ENCODE data around the gene TXK. TPM values are rescaled to one million over a fixed set of nuclear protein-coding genes. Genes with fewer than 3 reads are reported as not detected.

TXK gene
- total RNA-seq, 3 donors from 2014 or later: 1.8 to 3.1 (median 2.4) TPM

DNA sequence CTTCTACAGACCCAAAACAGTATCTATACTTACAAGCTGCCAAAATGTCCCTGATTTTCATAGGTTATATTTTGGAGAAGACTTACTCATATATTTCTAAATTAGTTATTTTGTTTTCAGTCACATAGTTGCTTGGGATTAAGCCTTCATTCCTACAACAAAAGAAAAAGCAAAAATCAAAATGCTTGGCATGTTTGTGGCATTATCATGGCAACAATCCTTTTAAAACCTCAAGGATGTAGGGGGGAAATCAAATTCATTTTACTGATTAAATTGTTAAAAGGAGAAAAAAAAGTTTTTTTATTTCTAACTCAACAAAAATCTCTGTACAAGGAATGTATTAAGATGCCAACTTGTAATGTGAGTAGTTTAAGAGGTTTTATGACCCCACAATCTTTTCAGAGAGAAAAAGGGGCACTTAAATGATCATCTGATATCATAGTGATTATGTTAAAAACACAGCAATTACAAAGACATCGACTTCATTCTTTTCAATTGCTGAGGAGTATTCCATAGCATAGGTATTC, 23.5 kb downstream of the TXK start:
- intact Hi-C loops (cut with DNase I, micrococcal nuclease): no loop called here
- Histone ChIP-seq H3K4me3 (no peak overlapping the region), H3K4me1 (ENCODE audit: low read depth) (no peaks in the 10 kb centered on the region), H3K36me3 (ENCODE audit: low read depth) (no peaks in the 10 kb centered on the region), H3K9me3 (no peaks in the 10 kb centered on the region)
- no peak for DNase-seq
- no peak for ATAC-seq
- TF ChIP-seq, protein P1, sequence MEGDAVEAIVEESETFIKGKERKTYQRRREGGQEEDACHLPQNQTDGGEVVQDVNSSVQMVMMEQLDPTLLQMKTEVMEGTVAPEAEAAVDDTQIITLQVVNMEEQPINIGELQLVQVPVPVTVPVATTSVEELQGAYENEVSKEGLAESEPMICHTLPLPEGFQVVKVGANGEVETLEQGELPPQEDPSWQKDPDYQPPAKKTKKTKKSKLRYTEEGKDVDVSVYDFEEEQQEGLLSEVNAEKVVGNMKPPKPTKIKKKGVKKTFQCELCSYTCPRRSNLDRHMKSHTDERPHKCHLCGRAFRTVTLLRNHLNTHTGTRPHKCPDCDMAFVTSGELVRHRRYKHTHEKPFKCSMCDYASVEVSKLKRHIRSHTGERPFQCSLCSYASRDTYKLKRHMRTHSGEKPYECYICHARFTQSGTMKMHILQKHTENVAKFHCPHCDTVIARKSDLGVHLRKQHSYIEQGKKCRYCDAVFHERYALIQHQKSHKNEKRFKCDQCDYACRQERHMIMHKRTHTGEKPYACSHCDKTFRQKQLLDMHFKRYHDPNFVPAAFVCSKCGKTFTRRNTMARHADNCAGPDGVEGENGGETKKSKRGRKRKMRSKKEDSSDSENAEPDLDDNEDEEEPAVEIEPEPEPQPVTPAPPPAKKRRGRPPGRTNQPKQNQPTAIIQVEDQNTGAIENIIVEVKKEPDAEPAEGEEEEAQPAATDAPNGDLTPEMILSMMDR (IDR thresholded peaks at IDR 0.05): no peak

DNA sequence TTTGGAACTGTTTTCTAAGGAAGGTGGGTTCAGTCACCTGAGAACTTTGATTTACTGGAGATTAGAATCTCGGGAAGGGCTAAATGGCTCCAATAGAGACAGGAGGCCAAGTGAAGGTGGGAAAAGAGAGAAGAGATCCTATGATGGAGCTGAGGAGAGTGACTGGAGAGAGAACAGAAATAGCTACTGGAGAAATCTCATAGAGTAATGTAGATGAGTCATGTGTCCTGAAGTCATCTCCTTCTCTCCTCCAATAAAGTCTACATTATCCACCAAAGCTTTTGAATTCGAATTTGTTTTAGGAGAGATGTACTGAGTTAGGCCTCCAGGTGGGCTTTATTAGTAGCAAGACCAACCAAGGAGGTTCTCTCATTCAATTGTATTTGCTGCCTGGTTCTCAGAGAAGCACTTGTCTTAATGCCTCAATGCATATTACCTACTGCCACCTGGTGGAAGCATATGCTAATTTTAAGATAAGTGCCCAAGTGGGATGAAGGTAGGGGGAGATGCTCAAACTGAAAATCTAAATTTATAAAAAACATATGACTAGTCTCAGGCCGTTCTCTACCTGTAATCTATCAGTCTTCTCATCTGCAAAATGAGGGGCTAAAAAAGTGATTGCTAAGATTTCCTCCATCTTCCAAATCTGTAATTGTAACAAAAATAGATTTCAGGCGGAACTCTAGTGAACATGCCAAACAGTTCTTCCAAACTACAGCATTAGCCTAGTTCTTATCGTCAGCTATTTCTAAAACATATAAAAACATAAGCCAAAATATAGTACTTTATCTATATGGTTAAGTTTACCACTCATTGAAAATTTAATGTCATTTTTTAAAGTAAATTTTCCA, 24.4 kb downstream of the TXK start:
- Histone ChIP-seq H3K36me3 (ENCODE audit: low read depth) (no peaks in the 10 kb centered on the region), H3K4me1 (ENCODE audit: low read depth) (no peaks in the 10 kb centered on the region), H3K9me3 (no peaks in the 10 kb centered on the region), H3K4me3 (no peak overlapping the region)
- intact Hi-C loops (cut with DNase I, micrococcal nuclease): no loop called here
- peak in 1 of 3 donors; percentile 71 for DNase-seq
- ATAC-seq: peak; percentile 64
- TF ChIP-seq, protein P1 (IDR thresholded peaks at IDR 0.05): peak; percentile 30

DNA sequence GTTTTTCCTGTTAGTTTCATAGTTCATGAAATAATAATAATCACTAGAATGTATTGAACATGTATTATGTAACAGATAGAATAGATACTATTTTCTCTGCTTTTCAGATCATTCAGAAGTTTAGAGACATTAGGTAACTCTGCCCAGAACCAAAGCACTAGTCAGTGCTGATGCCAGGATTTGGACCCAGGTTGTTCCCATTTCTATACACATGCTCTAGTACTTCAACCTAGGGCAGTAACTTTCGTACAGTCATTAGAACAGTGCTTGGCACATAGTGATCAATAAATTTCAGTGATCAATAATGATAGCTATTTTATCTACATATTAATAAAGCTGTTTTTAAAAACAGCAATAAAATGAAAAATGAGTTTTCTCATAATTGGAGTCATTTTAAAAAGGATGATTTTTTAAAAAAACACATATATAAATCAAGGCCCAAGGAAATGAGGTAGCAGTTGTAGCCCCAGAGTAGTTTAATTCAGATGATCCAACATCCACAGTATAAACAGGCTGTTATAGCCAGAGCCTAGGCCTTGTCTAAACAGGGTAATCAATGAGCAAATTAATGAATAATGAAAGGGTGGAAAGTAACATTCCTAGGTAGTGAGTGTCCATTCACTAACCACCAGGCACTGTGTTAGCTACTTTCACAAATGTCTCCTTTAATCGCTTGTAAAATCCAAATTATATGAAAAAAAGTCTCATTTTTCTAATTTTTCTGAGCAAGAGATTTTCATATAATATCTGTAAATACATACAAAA, 25.6 kb downstream of the TXK start:
- Histone ChIP-seq H3K36me3 (ENCODE audit: low read depth) (no peaks in the 10 kb centered on the region), H3K9me3 (no peaks in the 10 kb centered on the region), H3K4me1 (ENCODE audit: low read depth) (no peaks in the 10 kb centered on the region), H3K4me3 (no peak overlapping the region)
- intact Hi-C loops (cut with DNase I, micrococcal nuclease): no loop called here
- TF ChIP-seq, protein P1 (IDR thresholded peaks at IDR 0.05): no peak
- DNase-seq (no peak), ATAC-seq (no peak)

DNA sequence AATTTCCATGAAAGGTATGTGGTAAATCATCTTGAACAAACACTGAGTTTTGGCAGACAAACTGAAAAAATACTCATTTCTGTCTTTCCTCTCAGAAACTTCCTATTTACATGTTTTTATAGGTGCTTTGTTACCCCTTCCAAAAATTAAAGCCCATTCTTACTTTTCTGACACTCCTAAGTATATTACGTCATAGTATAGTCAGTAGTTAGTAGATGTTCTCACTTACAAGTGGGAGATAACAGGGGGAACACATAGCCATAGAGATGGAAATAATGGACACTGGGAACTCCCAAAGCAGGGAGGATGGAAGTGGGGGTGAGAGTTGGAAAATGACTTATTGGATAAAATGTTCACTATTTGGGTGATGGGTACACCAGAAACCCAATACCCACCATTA, 28.8 kb downstream of the TXK start:
- Histone ChIP-seq H3K4me1 (ENCODE audit: low read depth) (no peaks in the 10 kb centered on the region), H3K36me3 (ENCODE audit: low read depth) (no peaks in the 10 kb centered on the region), H3K4me3 (no peak overlapping the region), H3K9me3 (no peaks in the 10 kb centered on the region)
- TF ChIP-seq, protein P1 (IDR thresholded peaks at IDR 0.05): no peak
- ATAC-seq: no peak
- no peak for DNase-seq
- intact Hi-C loops (cut with DNase I, micrococcal nuclease): no loop called here

DNA sequence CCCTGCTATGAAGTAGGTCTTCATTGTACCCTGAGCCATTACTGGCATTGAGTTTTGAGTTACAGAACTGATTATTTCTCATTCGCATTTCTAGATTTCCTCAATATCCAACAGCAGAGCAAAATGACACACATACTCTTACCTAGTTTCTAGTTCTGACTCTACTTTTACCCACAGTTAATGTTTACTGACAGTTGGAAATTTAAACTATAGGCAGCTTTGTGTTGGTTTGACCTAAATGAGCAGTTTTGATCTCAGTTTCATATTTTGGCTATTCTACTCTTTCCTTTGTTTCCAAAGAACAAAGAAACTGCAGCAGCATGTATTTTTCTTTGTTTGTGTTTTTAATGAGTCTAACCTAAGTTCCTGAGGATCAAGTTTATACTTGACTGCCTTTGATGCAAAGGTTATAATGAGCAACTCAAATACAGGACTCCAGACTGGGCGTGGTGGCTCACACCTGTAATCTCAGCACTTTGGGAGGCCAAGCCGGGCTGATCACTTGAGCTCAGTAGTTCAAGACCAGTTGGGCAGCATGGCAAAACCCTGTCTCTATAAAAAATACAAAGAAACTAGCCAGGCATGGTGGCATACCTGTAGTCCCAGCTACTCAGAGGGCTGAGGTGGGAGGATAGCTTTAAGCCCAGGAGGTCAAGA, 30.4 kb downstream of the TXK start:
- ATAC-seq (peak; percentile 64), DNase-seq (peak in 1 of 3 donors; percentile 16)
- no peaks in the 10 kb centered on the region for H3K9me3 ChIP-seq
- intact Hi-C loops (cut with DNase I, micrococcal nuclease): no loop called here
- H3K4me3 ChIP-seq: no peak overlapping the region
- H3K4me1 ChIP-seq (ENCODE audit: low read depth): no peaks in the 10 kb centered on the region
- H3K36me3 ChIP-seq (ENCODE audit: low read depth): no peaks in the 10 kb centered on the region
- TF ChIP-seq, protein P1 (IDR thresholded peaks at IDR 0.05): no peak
